Endothelial cell of umbilical vein (primary cell): Measurements from ENCODE around the gene SLC5A6. TPM values are rescaled to one million over a fixed set of nuclear protein-coding genes. Genes with fewer than 3 reads are reported as not detected.

Experiments
- BruUV-seq: library from RNA; stranded (reverse); fragments of 400-500 nt; replicated peaks from 2 replicates; lab custom pipeline; 2021; lab: Mats Ljungman, UMichigan
- CTCF ChIA-PET: fragments of 300-600, 350-600 bp; sonication (Branson Sonifier 250); formaldehyde crosslinking; loops from one replicate; lab custom pipeline; 2021; ENCODE audit warnings: antibody characterized with exemption, inconsistent platforms; lab: Charles Lee
- POLR2A ChIA-PET: fragments of 300-600, 350-600 bp; sonication (Branson Sonifier 250); formaldehyde crosslinking; loops from one replicate; lab custom pipeline; 2021; ENCODE audit warnings: antibody characterized with exemption, inconsistent platforms; lab: Charles Lee
- DNase-seq: peaks from one replicate; pipeline ENCODE4 v3.0.0-alpha.2; 2011; ENCODE audit warnings: low read depth, low spot score
- FAIRE-seq: peaks from 2 replicates; lab custom pipeline; 2011; peaks lifted over from hg19 to GRCh38; lab: Jason Lieb, UNC
- H2AFZ ChIP-seq: 2 replicates; pipeline ENCODE4 v1.6.0; 2012; ENCODE audit warnings: low read depth, low read length, control low read depth, inconsistent platforms
- H3K27ac ChIP-seq: 2 replicates; pipeline ENCODE4 v1.5.1; 2011; ENCODE audit warnings: low read depth, mild to moderate bottlenecking, control low read depth, low read length, moderate library complexity; ENCODE audit not compliant: insufficient read depth
- H3K27me3 ChIP-seq, 2 experiments: 2 replicates each; pipeline versions ENCODE4 v1.6.0 to v1.6.1; 2011; ENCODE audit warnings: low read length in 2 of 2, mixed read lengths in 1 of 2; ENCODE audit not compliant: control insufficient read depth in 2 of 2, insufficient read depth in 2 of 2
- H3K36me3 ChIP-seq, 2 experiments: 2 replicates in 1 of 2; 3 replicates in 1 of 2; pipeline ENCODE4 v1.5.1; 2011; ENCODE audit warnings: low read length in 2 of 2, mild to moderate bottlenecking in 1 of 2, moderate library complexity in 1 of 2; ENCODE audit not compliant: control insufficient read depth in 2 of 2, insufficient read depth in 2 of 2; ENCODE audit errors: extremely low read depth in 1 of 2
- H3K4me1 ChIP-seq: 3 replicates; pipeline ENCODE4 v1.5.1; 2011; ENCODE audit warnings: mild to moderate bottlenecking, low read length; ENCODE audit not compliant: control insufficient read depth, insufficient read depth; ENCODE audit errors: extremely low read depth
- H3K4me2 ChIP-seq: 2 replicates; pipeline ENCODE4 v1.6.1; 2011; ENCODE audit warnings: low read length, control low read depth, mixed read lengths; ENCODE audit not compliant: insufficient read depth
- H3K4me3 ChIP-seq, 3 experiments: fragments of 200-600 bp in 1 of 3; sonication (generic), shearing (Covaris generic) in 1 of 3; replicated peaks in 1 of 3; 2 replicates each; pipeline ENCODE4 v1.5.1; 2011 to 2016; ENCODE audit warnings: control low read depth in 3 of 3, low read length in 3 of 3, mild to moderate bottlenecking in 2 of 3, inconsistent platforms in 1 of 3, low read depth in 1 of 3, moderate library complexity in 1 of 3; ENCODE audit not compliant: insufficient read depth in 1 of 3
- H3K79me2 ChIP-seq: 2 replicates; pipeline ENCODE4 v1.6.0; 2012; ENCODE audit warnings: low read length, inconsistent platforms; ENCODE audit not compliant: control insufficient read depth, insufficient read depth
- H3K9ac ChIP-seq: replicated peaks from 2 replicates; pipeline ENCODE3; 2011; ENCODE audit warnings: low read length, control low read depth; ENCODE audit not compliant: insufficient read depth; ENCODE audit errors: extremely low read depth
- H3K9me1 ChIP-seq: replicated peaks from 3 replicates; pipeline ENCODE4 v1.6.0; 2011; ENCODE audit warnings: mild to moderate bottlenecking, low read length; ENCODE audit not compliant: control insufficient read depth, insufficient read depth; ENCODE audit errors: extremely low read depth
- H3K9me3 ChIP-seq: replicated peaks from 2 replicates; pipeline ENCODE4 v1.5.1; 2012; ENCODE audit warnings: low read length, inconsistent platforms; ENCODE audit not compliant: control insufficient read depth, insufficient read depth
- H4K20me1 ChIP-seq: replicated peaks from 2 replicates; pipeline ENCODE3; 2011; ENCODE audit warnings: mild to moderate bottlenecking, low read length; ENCODE audit not compliant: control insufficient read depth, insufficient read depth; ENCODE audit errors: extremely low read depth
- EZH2 ChIP-seq: IDR thresholded peaks from 2 replicates; pipeline ENCODE4 v1.6.1; 2012; ENCODE audit warnings: borderline replicate concordance, low read depth, mild to moderate bottlenecking, moderate library complexity, low read length, inconsistent platforms; ENCODE audit not compliant: severe bottlenecking
- GATA2 ChIP-seq: IDR thresholded peaks from 2 replicates; pipeline ENCODE4 v1.7.0; 2011; ENCODE audit warnings: low read depth, mild to moderate bottlenecking, moderate library complexity, mixed read lengths, low read length; ENCODE audit not compliant: insufficient read length, insufficient read depth
- JUN ChIP-seq: IDR thresholded peaks from 2 replicates; pipeline ENCODE4 v1.6.1; 2011; ENCODE audit warnings: borderline replicate concordance, low read depth; ENCODE audit not compliant: insufficient read length, insufficient read depth
- POLR2AphosphoS5 ChIP-seq: IDR thresholded peaks from 2 replicates; pipeline ENCODE4 v1.6.1; 2012; ENCODE audit warnings: low read depth, mild to moderate bottlenecking, control low read depth, low read length, moderate library complexity; ENCODE audit not compliant: insufficient read depth
- dilution Hi-C: fragments of 300-500 bp; cut with MboI; formaldehyde crosslinking; loops from one replicate; pipeline ENCODE4 v1.15.0; 2019; ENCODE audit warnings: low sequenced_read_pairs; ENCODE audit not compliant: extremely low pct_ligation_motif_present
- intact Hi-C: fragments of 100-400 bp; cut with micrococcal nuclease; formaldehyde crosslinking; loops from one replicate; pipeline ENCODE4 v1.10.0; 2022
- polyA plus RNA-seq, 4 experiments: library from polyadenylated mRNA; depleted of rRNA in 3 of 4; stranded (reverse) in 3 of 4; unstranded in 1 of 4; fragments of >200 nt; gene quantifications; 2 replicates each; pipeline versions ENCODE4 v1.2.1 to v1.2.3, GENCODE V29; 2011 to 2012; ENCODE audit warnings: missing spikeins in 1 of 4
- total RNA-seq: library from RNA; stranded (reverse); gene quantifications from 2 replicates; pipeline ENCODE4 v1.2.3, GENCODE V29; 2021
- TF ChIP-seq, protein P1 (sequence below): IDR thresholded peaks from 2 replicates; pipeline ENCODE4 v1.6.1; 2011; ENCODE audit not compliant: insufficient read depth, insufficient read length
- TF ChIP-seq, protein P2 (sequence below), 2 donors: IDR thresholded peaks; 1 replicate in 1 of 2; 2 replicates in 1 of 2; pipeline ENCODE4 v1.5.1; 2011; ENCODE audit warnings: low read length in 2 of 2, mild to moderate bottlenecking in 2 of 2, moderate library complexity in 2 of 2, control low read depth in 1 of 2, inconsistent platforms in 1 of 2, low read depth in 1 of 2; ENCODE audit not compliant: insufficient read depth in 1 of 2; ENCODE audit errors: extremely low read depth in 1 of 2

The SLC5A6 gene
- total and polyA plus RNA-seq, 2 donors (not counting 3 experiments of a cell fraction or from before 2014, with no cell fraction given) = 52.0 to 92.5 TPM

DNA sequence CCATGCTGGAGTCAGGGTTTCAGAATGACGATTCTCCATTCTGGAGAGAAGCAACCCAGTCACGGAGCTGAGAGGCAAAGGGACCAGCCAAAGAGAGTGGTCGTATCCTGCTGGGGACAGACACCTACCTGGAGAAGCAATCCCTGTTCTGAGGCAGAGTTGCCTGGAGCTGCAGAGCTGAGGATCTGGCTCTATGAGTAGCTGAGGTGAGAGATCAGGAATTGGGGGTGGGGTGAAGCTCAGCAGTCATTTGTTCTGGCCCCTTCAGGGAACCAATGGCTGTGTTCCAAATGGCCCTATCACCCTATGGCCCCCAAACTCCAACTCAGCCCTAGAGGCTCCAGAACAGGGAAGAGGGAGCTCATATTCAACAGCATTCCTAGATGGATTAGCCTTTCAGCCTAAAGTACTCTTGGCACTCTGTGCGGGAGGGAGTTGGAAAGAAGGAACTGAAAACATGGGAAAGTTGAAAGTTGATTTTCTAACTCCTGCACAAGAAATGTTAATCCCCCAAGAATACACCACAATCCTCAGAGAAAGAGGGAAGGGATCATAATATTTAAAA, 3.5 kb downstream of the SLC5A6 start:
- dilution Hi-C loops = no loop called here
- TF ChIP-seq EZH2 = no peak
- TF ChIP-seq, protein P1, sequence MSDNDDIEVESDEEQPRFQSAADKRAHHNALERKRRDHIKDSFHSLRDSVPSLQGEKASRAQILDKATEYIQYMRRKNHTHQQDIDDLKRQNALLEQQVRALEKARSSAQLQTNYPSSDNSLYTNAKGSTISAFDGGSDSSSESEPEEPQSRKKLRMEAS = no peak
- no peak for TF ChIP-seq POLR2AphosphoS5
- TF ChIP-seq JUN = no peak
- no peak for TF ChIP-seq GATA2
- TF ChIP-seq, protein P2, sequence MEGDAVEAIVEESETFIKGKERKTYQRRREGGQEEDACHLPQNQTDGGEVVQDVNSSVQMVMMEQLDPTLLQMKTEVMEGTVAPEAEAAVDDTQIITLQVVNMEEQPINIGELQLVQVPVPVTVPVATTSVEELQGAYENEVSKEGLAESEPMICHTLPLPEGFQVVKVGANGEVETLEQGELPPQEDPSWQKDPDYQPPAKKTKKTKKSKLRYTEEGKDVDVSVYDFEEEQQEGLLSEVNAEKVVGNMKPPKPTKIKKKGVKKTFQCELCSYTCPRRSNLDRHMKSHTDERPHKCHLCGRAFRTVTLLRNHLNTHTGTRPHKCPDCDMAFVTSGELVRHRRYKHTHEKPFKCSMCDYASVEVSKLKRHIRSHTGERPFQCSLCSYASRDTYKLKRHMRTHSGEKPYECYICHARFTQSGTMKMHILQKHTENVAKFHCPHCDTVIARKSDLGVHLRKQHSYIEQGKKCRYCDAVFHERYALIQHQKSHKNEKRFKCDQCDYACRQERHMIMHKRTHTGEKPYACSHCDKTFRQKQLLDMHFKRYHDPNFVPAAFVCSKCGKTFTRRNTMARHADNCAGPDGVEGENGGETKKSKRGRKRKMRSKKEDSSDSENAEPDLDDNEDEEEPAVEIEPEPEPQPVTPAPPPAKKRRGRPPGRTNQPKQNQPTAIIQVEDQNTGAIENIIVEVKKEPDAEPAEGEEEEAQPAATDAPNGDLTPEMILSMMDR (IDR thresholded peaks at IDR 0.05; ENCODE audit: extremely low read depth in 1 of 2, insufficient read depth in 1 of 2, low read depth in 1 of 2, low read length in 2 of 2) = no peak
- Histone ChIP-seq H2AFZ (no peak overlapping the region), H3K4me3 (no peak overlapping the region), H3K4me2 (no peak overlapping the region), H3K9me1 (no peaks in the 10 kb centered on the region), H3K9ac (no peak overlapping the region), H3K27me3 (no peaks in the 10 kb centered on the region), H3K9me3 (no peaks in the 10 kb centered on the region), H3K4me1 (peaks cover 13% of the 10 kb centered on the region), H3K36me3 (peaks cover 29 to 41% of the 10 kb centered on the region in 2 experiments), H4K20me1 (no peaks in the 10 kb centered on the region), H3K27ac (no peak overlapping the region), H3K79me2 (peaks cover 14% of the 10 kb centered on the region)
- BruUV-seq = no TSS peak
- FAIRE-seq (no peak), DNase-seq (no peak)
- ChIA-PET CTCF (no interaction called here), POLR2A (no interaction called here)
- intact Hi-C loops = no loop called here
